ENCODE results near the gene USH1G. TPM values are rescaled to one million over a fixed set of nuclear protein-coding genes. Genes with fewer than 3 reads are reported as not detected.
"Not testable (repeated sequence)": the region's sequence is repeated elsewhere in the genome, so short reads cannot be mapped to it uniquely, and the experiment has no call there.

The USH1G gene
- total RNA-seq, 6 experiments from 2014 or later: not detected

GRCh38 chr17:74918906-74919305 is 4.1 kb downstream of the USH1G start:
- no peak for TF ChIP-seq CTCF (IDR thresholded peaks at IDR 0.05)
- Mint-ChIP-seq H3K9me3 (peaks cover 2% of the 10 kb centered on the region; the same call in 1 of the 2 replicates), H3K27me3 (ENCODE audit: insufficient read depth) (peaks cover 25% of the 10 kb centered on the region), H3K36me3 (ENCODE audit: low read depth) (no peaks in the 10 kb centered on the region), H3K4me1 (ENCODE audit: low read depth) (no peaks in the 10 kb centered on the region), H3K4me3 (no peak overlapping the region), H3K27ac (no peak overlapping the region)
- no peak for DNase-seq

- no peak for DNase-seq
- Mint-ChIP-seq H3K9me3 (peaks cover 10% of the 10 kb centered on the region; the same call in 1 of the 2 replicates), H3K36me3 (ENCODE audit: low read depth) (no peaks in the 10 kb centered on the region), H3K27me3 (ENCODE audit: insufficient read depth) (peaks cover 25% of the 10 kb centered on the region), H3K4me1 (ENCODE audit: low read depth) (no peaks in the 10 kb centered on the region), H3K4me3 (no peak overlapping the region), H3K27ac (no peak overlapping the region)
- TF ChIP-seq CTCF (IDR thresholded peaks at IDR 0.05): no peak
These were observed 5.6 kb downstream of the USH1G start for GRCh38 chr17:74917430-74917829.

GRCh38 chr17:74916851-74917199 is 6.2 kb downstream of the USH1G start:
- DNase-seq: no peak
- no peak for TF ChIP-seq CTCF (IDR thresholded peaks at IDR 0.05)
- H3K4me1 Mint-ChIP-seq (ENCODE audit: low read depth): no peaks in the 10 kb centered on the region
- H3K27me3 Mint-ChIP-seq (ENCODE audit: insufficient read depth): peaks cover 22% of the 10 kb centered on the region
- H3K27ac Mint-ChIP-seq: no peak overlapping the region
- no peak overlapping the region for H3K4me3 Mint-ChIP-seq
- no peaks in the 10 kb centered on the region for H3K36me3 Mint-ChIP-seq (ENCODE audit: low read depth)
- H3K9me3 Mint-ChIP-seq: peaks cover 10% of the 10 kb centered on the region; the same call in 1 of the 2 replicates

- DNase-seq: no peak
- no peak overlapping the region for H3K4me3 Mint-ChIP-seq
- H3K27ac Mint-ChIP-seq: no peak overlapping the region
- H3K36me3 Mint-ChIP-seq (ENCODE audit: low read depth): no peaks in the 10 kb centered on the region
- no peak for TF ChIP-seq CTCF (IDR thresholded peaks at IDR 0.05)
- H3K9me3 Mint-ChIP-seq: peaks cover 10% of the 10 kb centered on the region; the same call in 1 of the 2 replicates
- peaks cover 22% of the 10 kb centered on the region for H3K27me3 Mint-ChIP-seq (ENCODE audit: insufficient read depth)
- no peaks in the 10 kb centered on the region for H3K4me1 Mint-ChIP-seq (ENCODE audit: low read depth)
These were observed 6.8 kb downstream of the USH1G start for GRCh38 chr17:74916136-74916850.

GRCh38 chr17:74911423-74911822 is 11.6 kb downstream of the USH1G start:
- not testable (repeated sequence) for H3K36me3 Mint-ChIP-seq (ENCODE audit: low read depth); DNase-seq; H3K4me1 Mint-ChIP-seq (ENCODE audit: low read depth); H3K4me3 Mint-ChIP-seq; H3K27ac Mint-ChIP-seq
- Mint-ChIP-seq H3K27me3 (ENCODE audit: insufficient read depth) (peaks cover 34% of the 10 kb centered on the region), H3K9me3 (peaks cover 13% of the 10 kb centered on the region; the same call in 1 of the 2 replicates)

GRCh38 chr17:74909097-74909496 is 14.0 kb downstream of the USH1G start:
- not testable (repeated sequence) for H3K4me3 Mint-ChIP-seq; H3K4me1 Mint-ChIP-seq (ENCODE audit: low read depth); H3K36me3 Mint-ChIP-seq (ENCODE audit: low read depth); H3K27ac Mint-ChIP-seq; DNase-seq
- peaks cover 15% of the 10 kb centered on the region; the same call in 1 of the 2 replicates for H3K9me3 Mint-ChIP-seq
- peaks cover 27% of the 10 kb centered on the region for H3K27me3 Mint-ChIP-seq (ENCODE audit: insufficient read depth)

Data from HFFc6 (cell line).